SK-N-SH treated with all-trans-retinoic acid at 6 μM for 48 hours (cell line): ENCODE results near the gene ATRIP.

ENCODE experiments used
- ATAC-seq: fragments of 200-7000 bp; cut with Tn5 transposase; 3 replicates; pipeline ENCODE4 v1.9.1; 2020; ENCODE audit warnings: mild to moderate bottlenecking, moderate library complexity
- ARNTL ChIP-seq: fragments of 450-650 bp; formaldehyde crosslinking; IDR thresholded peaks from 2 replicates; pipeline ENCODE4 v1.5.0; 2020; ENCODE audit warnings: low read depth, mild to moderate bottlenecking, moderate library complexity, borderline replicate concordance
- BACH2 ChIP-seq: fragments of 250-450 bp; sonication (Bioruptor Pico); IDR thresholded peaks from 2 replicates; pipeline ENCODE4 v1.9.0; 2021; ENCODE audit warnings: mild to moderate bottlenecking, borderline replicate concordance
- CSDC2 ChIP-seq: fragments of 250-450 bp; sonication (Bioruptor Pico); IDR thresholded peaks from 2 replicates; pipeline ENCODE4 v1.5.0; 2020; ENCODE audit warnings: mild to moderate bottlenecking, moderate library complexity
- ESRRG ChIP-seq: fragments of 250-450 bp; sonication (Bioruptor Pico); IDR thresholded peaks from 2 replicates; pipeline ENCODE4 v1.6.1; 2021; ENCODE audit warnings: mild to moderate bottlenecking
- GLIS3 ChIP-seq: fragments of 250-450 bp; sonication (Bioruptor Pico); IDR thresholded peaks from 2 replicates; pipeline ENCODE4 v1.5.0; 2020; ENCODE audit warnings: mild to moderate bottlenecking, moderate library complexity
- ISL1 ChIP-seq: fragments of 250-450 bp; sonication (Bioruptor Pico); IDR thresholded peaks from 2 replicates; pipeline ENCODE4 v2.1.2; 2022; ENCODE audit warnings: mild to moderate bottlenecking, moderate library complexity
- OSR1 ChIP-seq: fragments of 250-450 bp; sonication (Bioruptor Pico); IDR thresholded peaks from 2 replicates; pipeline ENCODE4 v1.8.0; 2022; ENCODE audit warnings: moderate library complexity, mild to moderate bottlenecking, inconsistent platforms
- PPARA ChIP-seq: fragments of 250-450 bp; sonication (Bioruptor Pico); IDR thresholded peaks from 2 replicates; pipeline ENCODE4 v1.5.0; 2020; ENCODE audit warnings: mild to moderate bottlenecking, borderline replicate concordance
- RARB ChIP-seq: fragments of 250-450 bp; sonication (Bioruptor Pico); IDR thresholded peaks from 2 replicates; pipeline ENCODE4 v1.8.0; 2021; ENCODE audit warnings: mild to moderate bottlenecking, moderate library complexity
- SNAI2 ChIP-seq: fragments of 250-450 bp; sonication (Bioruptor Pico); IDR thresholded peaks from 2 replicates; pipeline ENCODE4 v1.5.0; 2020; ENCODE audit warnings: mild to moderate bottlenecking, moderate library complexity
- TCF4 ChIP-seq: fragments of 250-450 bp; sonication (Bioruptor Pico); IDR thresholded peaks from 2 replicates; pipeline ENCODE4 v1.8.0; 2021; ENCODE audit warnings: mild to moderate bottlenecking, moderate library complexity, borderline replicate concordance
- TOX ChIP-seq: fragments of 250-450 bp; sonication (Bioruptor Pico); IDR thresholded peaks from 2 replicates; pipeline ENCODE4 v1.8.0; 2021; ENCODE audit warnings: mild to moderate bottlenecking, moderate library complexity, borderline replicate concordance
- ZC3H10 ChIP-seq: fragments of 250-450 bp; sonication (Bioruptor Pico); IDR thresholded peaks from 2 replicates; pipeline ENCODE4 v1.5.1; 2021; ENCODE audit warnings: mild to moderate bottlenecking, moderate library complexity
- ZFP30 ChIP-seq: fragments of 450-650 bp; formaldehyde crosslinking; IDR thresholded peaks from 2 replicates; pipeline ENCODE4 v1.5.0; 2022; ENCODE audit warnings: mild to moderate bottlenecking, moderate library complexity
- ZNF565 ChIP-seq: fragments of 450-650 bp; formaldehyde crosslinking; conservative IDR thresholded peaks from 2 replicates; pipeline ENCODE4 v1.5.0; 2020; ENCODE audit warnings: low read depth, mild to moderate bottlenecking, moderate library complexity
- ZNF70 ChIP-seq: fragments of 450-650 bp; formaldehyde crosslinking; IDR thresholded peaks from 2 replicates; pipeline ENCODE4 v1.5.0; 2020; ENCODE audit warnings: mild to moderate bottlenecking, moderate library complexity
- ZNF8 ChIP-seq: fragments of 450-650 bp; formaldehyde crosslinking; IDR thresholded peaks from 2 replicates; pipeline ENCODE4 v1.5.0; 2020; ENCODE audit warnings: mild to moderate bottlenecking, moderate library complexity
- TF ChIP-seq, protein P1 (sequence below): fragments of 250-450 bp; sonication (Bioruptor Pico); IDR thresholded peaks from 2 replicates; pipeline ENCODE4 v1.8.0; 2020; ENCODE audit warnings: mild to moderate bottlenecking, moderate library complexity, borderline replicate concordance
- TF ChIP-seq, protein P2 (sequence below): fragments of 250-450 bp; sonication (Bioruptor Pico); IDR thresholded peaks from 2 replicates; pipeline ENCODE4 v1.5.1; 2021; ENCODE audit warnings: mild to moderate bottlenecking, moderate library complexity
- TF ChIP-seq, protein P3 (sequence below): fragments of 250-450 bp; sonication (Bioruptor Pico); IDR thresholded peaks from 2 replicates; pipeline ENCODE4 v1.8.0; 2021; ENCODE audit warnings: low read depth, mild to moderate bottlenecking, moderate library complexity, borderline replicate concordance
- TF ChIP-seq, protein P4 (sequence below): fragments of 250-450 bp; sonication (Bioruptor Pico); IDR thresholded peaks from 2 replicates; pipeline ENCODE4 v1.5.1; 2020; ENCODE audit warnings: low read depth, mild to moderate bottlenecking, moderate library complexity

Gene ATRIP

DNA sequence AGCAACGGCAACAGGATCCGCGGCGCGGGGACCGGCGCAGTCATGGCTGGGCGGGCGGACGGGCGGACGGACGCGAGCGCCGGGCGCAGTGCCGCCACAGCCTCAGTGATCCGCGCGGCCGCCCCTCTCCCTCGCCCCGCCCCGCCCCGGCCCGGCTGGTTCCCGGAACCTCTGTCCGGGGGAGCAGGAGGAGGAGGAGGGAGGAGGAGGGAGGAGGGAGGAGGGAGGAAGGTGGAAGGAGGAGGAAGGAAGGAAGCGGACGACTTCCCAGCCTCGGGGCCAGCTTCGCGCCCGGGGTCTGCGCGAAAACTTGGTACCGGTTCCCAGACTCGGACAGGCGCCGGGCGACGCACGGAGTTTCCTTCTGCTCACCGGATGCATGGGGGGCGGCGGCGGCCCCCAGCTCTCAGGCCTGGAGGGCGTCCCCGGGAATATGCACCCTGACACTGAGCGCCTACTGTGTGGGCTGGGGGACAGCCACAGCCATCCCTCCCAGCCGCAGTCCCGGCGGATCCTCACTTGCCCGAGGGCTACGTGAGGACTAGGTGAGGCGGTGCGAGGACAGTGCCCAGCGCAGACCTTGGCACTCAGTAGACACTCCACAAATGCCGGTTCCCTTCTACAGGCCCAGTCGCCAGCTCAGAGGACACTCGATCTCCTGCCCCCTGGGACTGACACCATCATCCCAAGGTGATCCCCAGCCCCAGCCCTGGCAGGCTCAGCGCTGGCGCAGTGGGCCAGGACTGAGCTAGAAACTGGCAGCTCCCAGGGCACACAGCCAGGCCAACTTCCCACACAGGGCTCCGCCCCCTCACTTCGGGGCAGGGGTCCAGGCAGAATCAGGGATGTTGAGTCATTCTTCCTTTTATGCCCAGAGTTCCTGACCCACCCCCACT lies 57.8 kb downstream of the ATRIP start, which contains the start of gene SHISA5:
Gene SHISA5 (minus strand): TSS at position 124 of the 896 bp plus-strand sequence. CDS start 80 bp downstream, at position 44.
- TF ChIP-seq, protein P1, sequence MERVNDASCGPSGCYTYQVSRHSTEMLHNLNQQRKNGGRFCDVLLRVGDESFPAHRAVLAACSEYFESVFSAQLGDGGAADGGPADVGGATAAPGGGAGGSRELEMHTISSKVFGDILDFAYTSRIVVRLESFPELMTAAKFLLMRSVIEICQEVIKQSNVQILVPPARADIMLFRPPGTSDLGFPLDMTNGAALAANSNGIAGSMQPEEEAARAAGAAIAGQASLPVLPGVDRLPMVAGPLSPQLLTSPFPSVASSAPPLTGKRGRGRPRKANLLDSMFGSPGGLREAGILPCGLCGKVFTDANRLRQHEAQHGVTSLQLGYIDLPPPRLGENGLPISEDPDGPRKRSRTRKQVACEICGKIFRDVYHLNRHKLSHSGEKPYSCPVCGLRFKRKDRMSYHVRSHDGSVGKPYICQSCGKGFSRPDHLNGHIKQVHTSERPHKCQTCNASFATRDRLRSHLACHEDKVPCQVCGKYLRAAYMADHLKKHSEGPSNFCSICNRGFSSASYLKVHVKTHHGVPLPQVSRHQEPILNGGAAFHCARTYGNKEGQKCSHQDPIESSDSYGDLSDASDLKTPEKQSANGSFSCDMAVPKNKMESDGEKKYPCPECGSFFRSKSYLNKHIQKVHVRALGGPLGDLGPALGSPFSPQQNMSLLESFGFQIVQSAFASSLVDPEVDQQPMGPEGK = no peak
- TF ChIP-seq, protein P2, sequence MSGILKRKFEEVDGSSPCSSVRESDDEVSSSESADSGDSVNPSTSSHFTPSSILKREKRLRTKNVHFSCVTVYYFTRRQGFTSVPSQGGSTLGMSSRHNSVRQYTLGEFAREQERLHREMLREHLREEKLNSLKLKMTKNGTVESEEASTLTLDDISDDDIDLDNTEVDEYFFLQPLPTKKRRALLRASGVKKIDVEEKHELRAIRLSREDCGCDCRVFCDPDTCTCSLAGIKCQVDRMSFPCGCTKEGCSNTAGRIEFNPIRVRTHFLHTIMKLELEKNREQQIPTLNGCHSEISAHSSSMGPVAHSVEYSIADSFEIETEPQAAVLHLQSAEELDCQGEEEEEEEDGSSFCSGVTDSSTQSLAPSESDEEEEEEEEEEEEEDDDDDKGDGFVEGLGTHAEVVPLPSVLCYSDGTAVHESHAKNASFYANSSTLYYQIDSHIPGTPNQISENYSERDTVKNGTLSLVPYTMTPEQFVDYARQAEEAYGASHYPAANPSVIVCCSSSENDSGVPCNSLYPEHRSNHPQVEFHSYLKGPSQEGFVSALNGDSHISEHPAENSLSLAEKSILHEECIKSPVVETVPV = no peak
- TF ChIP-seq BACH2 (CRISPR knock-in tag) (no peak), OSR1 (CRISPR knock-in tag) (no peak), ISL1 (no peak), RARB (CRISPR knock-in tag) (no peak), TCF4 (CRISPR knock-in tag) (no peak), GLIS3 (no peak), ZC3H10 (CRISPR knock-in tag) (no peak), TOX (CRISPR knock-in tag) (no peak), ESRRG (CRISPR knock-in tag) (no peak), ZNF565 (CRISPR knock-in tag) (no peak), ZNF70 (no peak), ARNTL (CRISPR knock-in tag) (no peak), CSDC2 (CRISPR knock-in tag) (no peak; the same call in 1 of the 2 replicates), SNAI2 (no peak)
- TF ChIP-seq, protein P3, sequence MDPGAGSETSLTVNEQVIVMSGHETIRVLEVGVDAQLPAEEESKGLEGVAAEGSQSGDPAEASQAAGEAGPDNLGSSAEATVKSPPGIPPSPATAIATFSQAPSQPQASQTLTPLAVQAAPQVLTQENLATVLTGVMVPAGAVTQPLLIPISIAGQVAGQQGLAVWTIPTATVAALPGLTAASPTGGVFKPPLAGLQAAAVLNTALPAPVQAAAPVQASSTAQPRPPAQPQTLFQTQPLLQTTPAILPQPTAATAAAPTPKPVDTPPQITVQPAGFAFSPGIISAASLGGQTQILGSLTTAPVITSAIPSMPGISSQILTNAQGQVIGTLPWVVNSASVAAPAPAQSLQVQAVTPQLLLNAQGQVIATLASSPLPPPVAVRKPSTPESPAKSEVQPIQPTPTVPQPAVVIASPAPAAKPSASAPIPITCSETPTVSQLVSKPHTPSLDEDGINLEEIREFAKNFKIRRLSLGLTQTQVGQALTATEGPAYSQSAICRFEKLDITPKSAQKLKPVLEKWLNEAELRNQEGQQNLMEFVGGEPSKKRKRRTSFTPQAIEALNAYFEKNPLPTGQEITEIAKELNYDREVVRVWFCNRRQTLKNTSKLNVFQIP (CRISPR knock-in tag) = no peak
- TF ChIP-seq, protein P4, sequence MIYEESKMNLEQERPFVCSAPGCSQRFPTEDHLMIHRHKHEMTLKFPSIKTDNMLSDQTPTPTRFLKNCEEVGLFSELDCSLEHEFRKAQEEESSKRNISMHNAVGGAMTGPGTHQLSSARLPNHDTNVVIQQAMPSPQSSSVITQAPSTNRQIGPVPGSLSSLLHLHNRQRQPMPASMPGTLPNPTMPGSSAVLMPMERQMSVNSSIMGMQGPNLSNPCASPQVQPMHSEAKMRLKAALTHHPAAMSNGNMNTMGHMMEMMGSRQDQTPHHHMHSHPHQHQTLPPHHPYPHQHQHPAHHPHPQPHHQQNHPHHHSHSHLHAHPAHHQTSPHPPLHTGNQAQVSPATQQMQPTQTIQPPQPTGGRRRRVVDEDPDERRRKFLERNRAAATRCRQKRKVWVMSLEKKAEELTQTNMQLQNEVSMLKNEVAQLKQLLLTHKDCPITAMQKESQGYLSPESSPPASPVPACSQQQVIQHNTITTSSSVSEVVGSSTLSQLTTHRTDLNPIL (CRISPR knock-in tag) = no peak
- peak; percentile 70 for ATAC-seq

DNA sequence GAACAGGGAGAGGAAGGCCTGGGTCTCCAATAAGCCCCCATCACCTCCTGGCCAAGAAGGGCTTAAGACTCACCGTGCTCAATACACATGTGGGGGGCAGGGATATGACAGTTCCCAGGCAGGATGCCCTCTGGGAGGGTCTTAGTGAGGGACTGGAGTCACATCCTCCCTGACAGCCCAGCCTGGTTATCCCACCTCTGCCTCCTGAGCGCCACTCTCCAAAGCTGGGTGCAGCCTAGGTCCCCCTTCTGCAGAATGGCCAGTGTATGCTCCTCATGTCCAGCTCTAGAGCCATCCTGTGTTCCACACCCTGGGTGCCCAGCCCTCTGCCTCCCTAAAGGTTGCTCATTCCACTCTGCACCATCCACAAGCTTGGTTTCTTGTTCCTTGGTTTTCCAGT lies 58.6 kb downstream of the ATRIP start:
- ATAC-seq = no peak
- TF ChIP-seq ZFP30 (CRISPR knock-in tag) (no peak), ARNTL (CRISPR knock-in tag) (no peak), ZNF565 (CRISPR knock-in tag) (no peak), PPARA (CRISPR knock-in tag) (no peak), ISL1 (no peak), TCF4 (CRISPR knock-in tag) (no peak), TOX (CRISPR knock-in tag) (no peak), SNAI2 (no peak), ZC3H10 (CRISPR knock-in tag) (no peak), BACH2 (CRISPR knock-in tag) (no peak)
- TF ChIP-seq, protein P2 = no peak

DNA sequence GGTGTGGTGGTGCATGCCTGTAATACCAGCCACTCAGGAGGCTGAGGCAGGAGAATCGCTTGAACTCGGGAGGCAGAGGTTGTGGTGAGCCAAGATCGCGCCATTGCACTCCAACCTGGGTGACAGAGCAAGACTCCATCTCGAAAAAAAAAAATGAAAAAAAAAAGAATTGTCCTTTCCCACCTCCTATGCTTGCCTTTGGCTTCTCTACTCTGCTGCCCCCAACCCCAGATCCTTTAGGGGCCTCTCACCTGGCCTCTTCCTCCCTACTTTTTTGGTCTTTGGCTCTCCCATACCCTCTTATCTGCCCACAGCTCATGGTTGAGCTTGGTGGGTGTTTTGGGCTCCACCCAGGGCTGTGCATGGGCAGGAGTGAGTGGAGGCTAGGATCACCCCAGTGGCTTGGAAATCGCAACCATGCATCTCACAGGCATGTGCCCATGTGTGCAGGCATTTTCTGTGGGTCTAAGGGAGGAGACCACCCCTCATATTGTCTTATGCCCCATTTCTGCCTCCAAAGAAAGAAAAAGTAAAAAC lies 59.5 kb downstream of the ATRIP start:
- no peak for ATAC-seq
- no peak for TF ChIP-seq TCF4 (CRISPR knock-in tag)
- TF ChIP-seq GLIS3 = no peak
- TF ChIP-seq, protein P1 = no peak
- no peak for TF ChIP-seq ZNF70
- no peak for TF ChIP-seq ZNF8 (CRISPR knock-in tag)
- no peak for TF ChIP-seq CSDC2 (CRISPR knock-in tag)
- TF ChIP-seq PPARA (CRISPR knock-in tag) = no peak
- TF ChIP-seq, protein P2 = no peak
